ENCODE results near the gene FHIP1A. TPM values are rescaled to one million over a fixed set of nuclear protein-coding genes. Genes with fewer than 3 reads are reported as not detected.

FHIP1A gene
- total and polyA plus RNA-seq, 2 of the 8 experiments (the other 6 are each of a cell fraction or from before 2014, with no cell fraction given): 17.9 to 75.2 TPM

GRCh38 chr4:151400343-151400742 lies 8.6 kb upstream of the FHIP1A start (continued):
- TF ChIP-seq, protein P1, sequence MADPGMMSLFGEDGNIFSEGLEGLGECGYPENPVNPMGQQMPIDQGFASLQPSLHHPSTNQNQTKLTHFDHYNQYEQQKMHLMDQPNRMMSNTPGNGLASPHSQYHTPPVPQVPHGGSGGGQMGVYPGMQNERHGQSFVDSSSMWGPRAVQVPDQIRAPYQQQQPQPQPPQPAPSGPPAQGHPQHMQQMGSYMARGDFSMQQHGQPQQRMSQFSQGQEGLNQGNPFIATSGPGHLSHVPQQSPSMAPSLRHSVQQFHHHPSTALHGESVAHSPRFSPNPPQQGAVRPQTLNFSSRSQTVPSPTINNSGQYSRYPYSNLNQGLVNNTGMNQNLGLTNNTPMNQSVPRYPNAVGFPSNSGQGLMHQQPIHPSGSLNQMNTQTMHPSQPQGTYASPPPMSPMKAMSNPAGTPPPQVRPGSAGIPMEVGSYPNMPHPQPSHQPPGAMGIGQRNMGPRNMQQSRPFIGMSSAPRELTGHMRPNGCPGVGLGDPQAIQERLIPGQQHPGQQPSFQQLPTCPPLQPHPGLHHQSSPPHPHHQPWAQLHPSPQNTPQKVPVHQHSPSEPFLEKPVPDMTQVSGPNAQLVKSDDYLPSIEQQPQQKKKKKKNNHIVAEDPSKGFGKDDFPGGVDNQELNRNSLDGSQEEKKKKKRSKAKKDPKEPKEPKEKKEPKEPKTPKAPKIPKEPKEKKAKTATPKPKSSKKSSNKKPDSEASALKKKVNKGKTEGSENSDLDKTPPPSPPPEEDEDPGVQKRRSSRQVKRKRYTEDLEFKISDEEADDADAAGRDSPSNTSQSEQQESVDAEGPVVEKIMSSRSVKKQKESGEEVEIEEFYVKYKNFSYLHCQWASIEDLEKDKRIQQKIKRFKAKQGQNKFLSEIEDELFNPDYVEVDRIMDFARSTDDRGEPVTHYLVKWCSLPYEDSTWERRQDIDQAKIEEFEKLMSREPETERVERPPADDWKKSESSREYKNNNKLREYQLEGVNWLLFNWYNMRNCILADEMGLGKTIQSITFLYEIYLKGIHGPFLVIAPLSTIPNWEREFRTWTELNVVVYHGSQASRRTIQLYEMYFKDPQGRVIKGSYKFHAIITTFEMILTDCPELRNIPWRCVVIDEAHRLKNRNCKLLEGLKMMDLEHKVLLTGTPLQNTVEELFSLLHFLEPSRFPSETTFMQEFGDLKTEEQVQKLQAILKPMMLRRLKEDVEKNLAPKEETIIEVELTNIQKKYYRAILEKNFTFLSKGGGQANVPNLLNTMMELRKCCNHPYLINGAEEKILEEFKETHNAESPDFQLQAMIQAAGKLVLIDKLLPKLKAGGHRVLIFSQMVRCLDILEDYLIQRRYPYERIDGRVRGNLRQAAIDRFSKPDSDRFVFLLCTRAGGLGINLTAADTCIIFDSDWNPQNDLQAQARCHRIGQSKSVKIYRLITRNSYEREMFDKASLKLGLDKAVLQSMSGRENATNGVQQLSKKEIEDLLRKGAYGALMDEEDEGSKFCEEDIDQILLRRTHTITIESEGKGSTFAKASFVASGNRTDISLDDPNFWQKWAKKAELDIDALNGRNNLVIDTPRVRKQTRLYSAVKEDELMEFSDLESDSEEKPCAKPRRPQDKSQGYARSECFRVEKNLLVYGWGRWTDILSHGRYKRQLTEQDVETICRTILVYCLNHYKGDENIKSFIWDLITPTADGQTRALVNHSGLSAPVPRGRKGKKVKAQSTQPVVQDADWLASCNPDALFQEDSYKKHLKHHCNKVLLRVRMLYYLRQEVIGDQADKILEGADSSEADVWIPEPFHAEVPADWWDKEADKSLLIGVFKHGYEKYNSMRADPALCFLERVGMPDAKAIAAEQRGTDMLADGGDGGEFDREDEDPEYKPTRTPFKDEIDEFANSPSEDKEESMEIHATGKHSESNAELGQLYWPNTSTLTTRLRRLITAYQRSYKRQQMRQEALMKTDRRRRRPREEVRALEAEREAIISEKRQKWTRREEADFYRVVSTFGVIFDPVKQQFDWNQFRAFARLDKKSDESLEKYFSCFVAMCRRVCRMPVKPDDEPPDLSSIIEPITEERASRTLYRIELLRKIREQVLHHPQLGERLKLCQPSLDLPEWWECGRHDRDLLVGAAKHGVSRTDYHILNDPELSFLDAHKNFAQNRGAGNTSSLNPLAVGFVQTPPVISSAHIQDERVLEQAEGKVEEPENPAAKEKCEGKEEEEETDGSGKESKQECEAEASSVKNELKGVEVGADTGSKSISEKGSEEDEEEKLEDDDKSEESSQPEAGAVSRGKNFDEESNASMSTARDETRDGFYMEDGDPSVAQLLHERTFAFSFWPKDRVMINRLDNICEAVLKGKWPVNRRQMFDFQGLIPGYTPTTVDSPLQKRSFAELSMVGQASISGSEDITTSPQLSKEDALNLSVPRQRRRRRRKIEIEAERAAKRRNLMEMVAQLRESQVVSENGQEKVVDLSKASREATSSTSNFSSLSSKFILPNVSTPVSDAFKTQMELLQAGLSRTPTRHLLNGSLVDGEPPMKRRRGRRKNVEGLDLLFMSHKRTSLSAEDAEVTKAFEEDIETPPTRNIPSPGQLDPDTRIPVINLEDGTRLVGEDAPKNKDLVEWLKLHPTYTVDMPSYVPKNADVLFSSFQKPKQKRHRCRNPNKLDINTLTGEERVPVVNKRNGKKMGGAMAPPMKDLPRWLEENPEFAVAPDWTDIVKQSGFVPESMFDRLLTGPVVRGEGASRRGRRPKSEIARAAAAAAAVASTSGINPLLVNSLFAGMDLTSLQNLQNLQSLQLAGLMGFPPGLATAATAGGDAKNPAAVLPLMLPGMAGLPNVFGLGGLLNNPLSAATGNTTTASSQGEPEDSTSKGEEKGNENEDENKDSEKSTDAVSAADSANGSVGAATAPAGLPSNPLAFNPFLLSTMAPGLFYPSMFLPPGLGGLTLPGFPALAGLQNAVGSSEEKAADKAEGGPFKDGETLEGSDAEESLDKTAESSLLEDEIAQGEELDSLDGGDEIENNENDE (IDR thresholded peaks at IDR 0.05; ENCODE audit: insufficient replicate concordance, low read length): no peak
- no peak for TF ChIP-seq TEAD4 (IDR thresholded peaks at IDR 0.05; ENCODE audit: low read depth, low read length)
- no peak for TF ChIP-seq MAFK (IDR thresholded peaks at IDR 0.05; ENCODE audit: low read depth, low read length)

Data from H1 (cell line).